Stomach (tissue), 9 donors: ENCODE data around the gene FBXO2. TPM values are rescaled to one million over a fixed set of nuclear protein-coding genes. Genes with fewer than 3 reads are reported as not detected.

Experiments used
- DNase-seq, 2 donors: peaks; one replicate each; pipeline versions ENCODE4 v3.0.0 to v3.0.0-alpha.2; 2013 to 2019
- H3K27ac ChIP-seq, 5 donors: fragments of 200-600 bp in 4 of 5; sonication (generic) in 4 of 5; one replicate each; pipeline ENCODE4 v1.5.1; 2013 to 2019; ENCODE audit warnings: mild to moderate bottlenecking in 1 of 5, moderate library complexity in 1 of 5
- H3K27me3 ChIP-seq, 3 donors: fragments of 200-600 bp; sonication (generic); one replicate each; pipeline ENCODE4 v1.5.1; 2017 to 2019; ENCODE audit warnings: mixed run types in 1 of 3
- H3K36me3 ChIP-seq, 4 donors: fragments of 200-600 bp; sonication (generic); 1 replicate in 3 of 4; 2 replicates in 1 of 4; pipeline ENCODE4 v1.5.1; 2016 to 2019
- H3K4me1 ChIP-seq, 4 donors: fragments of 200-600 bp; sonication (generic); one replicate each; pipeline ENCODE4 v1.5.1; 2016 to 2019
- H3K4me3 ChIP-seq, 4 donors: fragments of 200-600 bp; sonication (generic) in 3 of 4; one replicate each; pipeline ENCODE4 v1.5.1; 2016 to 2019; ENCODE audit warnings: mild to moderate bottlenecking in 1 of 4
- H3K9me3 ChIP-seq, 4 donors: fragments of 200-600 bp; sonication (generic); one replicate each; pipeline ENCODE4 v1.5.1; 2016 to 2019
- CTCF ChIP-seq, 7 experiments: fragments of 450-650 bp in 4 of 7; fragments of 200-600 bp in 3 of 7; sonication (generic) in 3 of 7; IDR thresholded peaks; one replicate each; pipeline ENCODE4 v1.5.1; 2016 to 2019; ENCODE audit warnings: antibody characterized with exemption in 7 of 7, control low read depth in 2 of 7, mild to moderate bottlenecking in 1 of 7
- EP300 ChIP-seq: sonication (generic); formaldehyde crosslinking; IDR thresholded peaks from one replicate; pipeline ENCODE4 v1.6.1; 2017; ENCODE audit warnings: antibody characterized with exemption
- POLR2A ChIP-seq, 4 donors: fragments of 450-650 bp; IDR thresholded peaks; one replicate each; pipeline ENCODE4 v1.6.1; 2016; ENCODE audit warnings: antibody characterized with exemption in 4 of 4, control low read depth in 2 of 4, mild to moderate bottlenecking in 1 of 4, moderate library complexity in 1 of 4
- POLR2AphosphoS5 ChIP-seq, 3 donors: sonication (generic); formaldehyde crosslinking; IDR thresholded peaks; one replicate each; pipeline ENCODE4 v1.6.1; 2016; ENCODE audit warnings: antibody characterized with exemption in 3 of 3
- WGBS, 5 donors: extraction: QIAGEN DNeasy Blood & Tissue Kit in 3 of 5; methylation state at CpG; one replicate each; pipeline versions ENCODE4 v1.1.5 to v1.1.7; 2013 to 2018; 5-methylcytosine and 5-hydroxymethylcytosine counted together
- intact Hi-C: fragments of 100-400 bp; cut with DNase I; formaldehyde crosslinking; loops from one replicate; pipeline ENCODE4 v1.15.1; 2023; ENCODE audit warnings: low total_unique reads
- polyA plus RNA-seq, 3 donors: library from polyadenylated mRNA; stranded (reverse); fragments of 200-250 nt; gene quantifications; one replicate each; pipeline ENCODE4 v1.2.3, GENCODE V29; 2013
- total RNA-seq, 5 donors: library from RNA; depleted of rRNA; stranded (reverse); fragments of >200 nt; gene quantifications; one replicate each; pipeline versions ENCODE4 v1.1.0 to v1.2.3, GENCODE V29; 2014 to 2016
- donor health status: healthy with polysubstance abuse.
- donor health status: Bipolar disorder and iron deficiency.
- donor health status: healthy.

FBXO2 gene
- total and polyA plus RNA-seq, 8 donors, result 2.5 to 16.7 (median 9.0) TPM; not detected in 2

GRCh38 chr1:11606775-11607174, 47.5 kb downstream of the FBXO2 start:
- intact Hi-C loops, result no loop called here
- H3K27me3 ChIP-seq, result peaks cover 0 to 19% (median 0%) of the 10 kb centered on the region in 3 donors
- H3K36me3 ChIP-seq, result no peaks in the 10 kb centered on the region
- H3K9me3 ChIP-seq, result peaks cover 0 to 10% (median 4%) of the 10 kb centered on the region in 4 donors
- no peak overlapping the region for H3K27ac ChIP-seq
- TF ChIP-seq EP300 (no peak), CTCF (IDR thresholded peaks at IDR 0.05) (no peak), POLR2AphosphoS5 (IDR thresholded peaks at IDR 0.05) (no peak), POLR2A (IDR thresholded peaks at IDR 0.05) (no peak)
- 81 to 89% (median 85%) methylated on average over 6 of the region's 6 CpGs for WGBS, 5 donors
- no peak overlapping the region for H3K4me3 ChIP-seq
- DNase-seq, result no peak
- H3K4me1 ChIP-seq, result no peaks in the 10 kb centered on the region

- Histone ChIP-seq H3K4me1 (no peaks in the 10 kb centered on the region), H3K36me3 (no peaks in the 10 kb centered on the region), H3K27me3 (peaks cover 0 to 51% (median 0%) of the 10 kb centered on the region in 3 donors), H3K9me3 (peaks cover 0 to 10% (median 4%) of the 10 kb centered on the region in 4 donors), H3K4me3 (no peak overlapping the region), H3K27ac (no peak overlapping the region)
- no peak for DNase-seq
- WGBS, 5 donors, result 67 to 78% (median 73%) methylated on average over 5 of the region's 5 CpGs
- intact Hi-C loops, result no loop called here
- no peak for TF ChIP-seq POLR2A (IDR thresholded peaks at IDR 0.05)
- no peak for TF ChIP-seq CTCF (IDR thresholded peaks at IDR 0.05)
- TF ChIP-seq EP300, result no peak
- TF ChIP-seq POLR2AphosphoS5 (IDR thresholded peaks at IDR 0.05), result no peak
Measured at GRCh38 chr1:11602981-11603380, 51.2 kb downstream of the FBXO2 start.

- Histone ChIP-seq H3K4me3 (no peak overlapping the region), H3K27ac (no peak overlapping the region), H3K27me3 (peaks cover 0 to 56% (median 0%) of the 10 kb centered on the region in 3 donors), H3K4me1 (no peaks in the 10 kb centered on the region), H3K9me3 (peaks cover 0 to 10% (median 4%) of the 10 kb centered on the region in 4 donors), H3K36me3 (no peaks in the 10 kb centered on the region)
- intact Hi-C loops, result no loop called here
- WGBS, 5 donors, result 29 to 66% (median 43%) methylated on average over 3 of the region's 3 CpGs
- DNase-seq, result no peak
- no peak for TF ChIP-seq POLR2A (IDR thresholded peaks at IDR 0.05)
- TF ChIP-seq POLR2AphosphoS5 (IDR thresholded peaks at IDR 0.05), result no peak
- no peak for TF ChIP-seq CTCF (IDR thresholded peaks at IDR 0.05)
- no peak for TF ChIP-seq EP300
Measured at GRCh38 chr1:11602424-11602823, 51.8 kb downstream of the FBXO2 start.

- 54 to 72% (median 67%) methylated on average over 6 to 7 of the region's 7 CpGs for WGBS, 5 donors
- Histone ChIP-seq H3K9me3 (no peaks in the 10 kb centered on the region), H3K27me3 (peaks cover 0 to 51% (median 0%) of the 10 kb centered on the region in 3 donors), H3K4me3 (no peak overlapping the region), H3K27ac (no peak overlapping the region), H3K36me3 (no peaks in the 10 kb centered on the region), H3K4me1 (no peaks in the 10 kb centered on the region)
- intact Hi-C loops, result no loop called here
- DNase-seq, result no peak
- TF ChIP-seq CTCF (IDR thresholded peaks at IDR 0.05) (no peak), POLR2A (IDR thresholded peaks at IDR 0.05) (no peak), EP300 (no peak), POLR2AphosphoS5 (IDR thresholded peaks at IDR 0.05) (no peak)
Measured at GRCh38 chr1:11600836-11601235, 53.4 kb downstream of the FBXO2 start.
